HL-60 (cell line): Measurements from ENCODE around the gene ANO5.

Experiments used
- DNase-seq, 2 experiments: peaks; one replicate each; pipeline ENCODE4 v3.0.0-alpha.2; 2010 to 2020; ENCODE audit warnings: low read depth in 1 of 2, low spot score in 1 of 2
- H3K27ac ChIP-seq: fragments of 250-450 bp; sonication (Bioruptor Pico); replicated peaks from 2 replicates; pipeline ENCODE4 v1.5.1; 2020; ENCODE audit warnings: mild to moderate bottlenecking, moderate library complexity
- H3K27me3 ChIP-seq: fragments of 250-450 bp; sonication (Bioruptor Pico); 2 replicates; pipeline ENCODE4 v1.5.1; 2021; ENCODE audit warnings: mild to moderate bottlenecking, moderate library complexity; ENCODE audit not compliant: insufficient read depth, poor library complexity, severe bottlenecking
- H3K4me3 ChIP-seq: replicated peaks from 2 replicates; pipeline ENCODE4 v1.5.1; 2011; ENCODE audit warnings: mild to moderate bottlenecking, control low read depth, low read length; ENCODE audit not compliant: insufficient read depth
- GABPA ChIP-seq: IDR thresholded peaks from 2 replicates; pipeline ENCODE4 v1.6.1; 2012; ENCODE audit warnings: low read depth
- POLR2AphosphoS5 ChIP-seq: IDR thresholded peaks from 2 replicates; pipeline ENCODE4 v1.6.1; 2012; ENCODE audit warnings: low read depth
- SPI1 ChIP-seq: IDR thresholded peaks from 2 replicates; pipeline ENCODE4 v1.6.1; 2012; ENCODE audit warnings: low read depth, mild to moderate bottlenecking, borderline replicate concordance
- TF ChIP-seq, protein P1 (sequence below): IDR thresholded peaks from one replicate; pipeline ENCODE4 v1.5.1; 2011; ENCODE audit warnings: low read length, control low read depth, inconsistent platforms; ENCODE audit not compliant: insufficient read depth
- TF ChIP-seq, protein P2 (sequence below): IDR thresholded peaks from 2 replicates; pipeline ENCODE4 v1.6.1; 2012; ENCODE audit warnings: low read depth; ENCODE audit not compliant: insufficient replicate concordance

Gene ANO5

DNA sequence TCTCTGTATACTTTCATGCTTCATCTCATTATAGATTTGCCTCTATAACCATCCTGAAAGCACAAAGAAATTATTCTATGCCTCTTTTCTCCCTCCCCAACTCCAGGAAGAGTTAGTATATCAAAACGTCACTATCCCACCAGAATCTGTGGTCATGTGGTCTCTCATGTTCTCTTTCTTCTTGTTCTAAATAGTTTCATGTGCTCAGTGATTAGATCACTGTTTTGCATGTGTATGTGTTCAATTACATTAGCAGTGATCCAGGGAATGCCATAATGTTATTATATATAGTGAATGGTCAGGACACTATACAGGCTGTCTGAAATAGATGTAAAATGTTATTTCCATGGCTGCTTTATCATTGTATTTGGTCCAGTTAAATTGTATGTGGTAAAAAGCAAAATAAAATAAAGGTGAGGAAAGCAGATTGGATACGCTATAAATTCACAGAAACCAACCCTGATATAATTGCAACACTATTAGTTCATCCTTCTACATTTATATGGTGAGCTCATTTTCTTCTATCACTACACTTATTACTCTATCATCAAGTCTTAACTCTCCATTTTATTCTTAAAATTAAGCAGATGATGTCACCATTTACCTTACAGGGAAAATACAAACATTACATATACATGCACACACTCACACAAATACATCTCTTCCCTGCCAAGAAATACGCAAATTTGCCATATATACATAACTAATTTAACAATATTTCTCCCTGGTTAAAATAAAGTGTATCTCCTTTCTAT lies 26.9 kb upstream of the ANO5 start:
- DNase-seq = no peak
- Histone ChIP-seq H3K4me3 (no peak overlapping the region), H3K27ac (no peak overlapping the region), H3K27me3 (no peaks in the 10 kb centered on the region)
- TF ChIP-seq POLR2AphosphoS5 = no peak
- TF ChIP-seq, protein P1, sequence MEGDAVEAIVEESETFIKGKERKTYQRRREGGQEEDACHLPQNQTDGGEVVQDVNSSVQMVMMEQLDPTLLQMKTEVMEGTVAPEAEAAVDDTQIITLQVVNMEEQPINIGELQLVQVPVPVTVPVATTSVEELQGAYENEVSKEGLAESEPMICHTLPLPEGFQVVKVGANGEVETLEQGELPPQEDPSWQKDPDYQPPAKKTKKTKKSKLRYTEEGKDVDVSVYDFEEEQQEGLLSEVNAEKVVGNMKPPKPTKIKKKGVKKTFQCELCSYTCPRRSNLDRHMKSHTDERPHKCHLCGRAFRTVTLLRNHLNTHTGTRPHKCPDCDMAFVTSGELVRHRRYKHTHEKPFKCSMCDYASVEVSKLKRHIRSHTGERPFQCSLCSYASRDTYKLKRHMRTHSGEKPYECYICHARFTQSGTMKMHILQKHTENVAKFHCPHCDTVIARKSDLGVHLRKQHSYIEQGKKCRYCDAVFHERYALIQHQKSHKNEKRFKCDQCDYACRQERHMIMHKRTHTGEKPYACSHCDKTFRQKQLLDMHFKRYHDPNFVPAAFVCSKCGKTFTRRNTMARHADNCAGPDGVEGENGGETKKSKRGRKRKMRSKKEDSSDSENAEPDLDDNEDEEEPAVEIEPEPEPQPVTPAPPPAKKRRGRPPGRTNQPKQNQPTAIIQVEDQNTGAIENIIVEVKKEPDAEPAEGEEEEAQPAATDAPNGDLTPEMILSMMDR = no peak
- no peak for TF ChIP-seq GABPA
- no peak for TF ChIP-seq SPI1
- TF ChIP-seq, protein P2, sequence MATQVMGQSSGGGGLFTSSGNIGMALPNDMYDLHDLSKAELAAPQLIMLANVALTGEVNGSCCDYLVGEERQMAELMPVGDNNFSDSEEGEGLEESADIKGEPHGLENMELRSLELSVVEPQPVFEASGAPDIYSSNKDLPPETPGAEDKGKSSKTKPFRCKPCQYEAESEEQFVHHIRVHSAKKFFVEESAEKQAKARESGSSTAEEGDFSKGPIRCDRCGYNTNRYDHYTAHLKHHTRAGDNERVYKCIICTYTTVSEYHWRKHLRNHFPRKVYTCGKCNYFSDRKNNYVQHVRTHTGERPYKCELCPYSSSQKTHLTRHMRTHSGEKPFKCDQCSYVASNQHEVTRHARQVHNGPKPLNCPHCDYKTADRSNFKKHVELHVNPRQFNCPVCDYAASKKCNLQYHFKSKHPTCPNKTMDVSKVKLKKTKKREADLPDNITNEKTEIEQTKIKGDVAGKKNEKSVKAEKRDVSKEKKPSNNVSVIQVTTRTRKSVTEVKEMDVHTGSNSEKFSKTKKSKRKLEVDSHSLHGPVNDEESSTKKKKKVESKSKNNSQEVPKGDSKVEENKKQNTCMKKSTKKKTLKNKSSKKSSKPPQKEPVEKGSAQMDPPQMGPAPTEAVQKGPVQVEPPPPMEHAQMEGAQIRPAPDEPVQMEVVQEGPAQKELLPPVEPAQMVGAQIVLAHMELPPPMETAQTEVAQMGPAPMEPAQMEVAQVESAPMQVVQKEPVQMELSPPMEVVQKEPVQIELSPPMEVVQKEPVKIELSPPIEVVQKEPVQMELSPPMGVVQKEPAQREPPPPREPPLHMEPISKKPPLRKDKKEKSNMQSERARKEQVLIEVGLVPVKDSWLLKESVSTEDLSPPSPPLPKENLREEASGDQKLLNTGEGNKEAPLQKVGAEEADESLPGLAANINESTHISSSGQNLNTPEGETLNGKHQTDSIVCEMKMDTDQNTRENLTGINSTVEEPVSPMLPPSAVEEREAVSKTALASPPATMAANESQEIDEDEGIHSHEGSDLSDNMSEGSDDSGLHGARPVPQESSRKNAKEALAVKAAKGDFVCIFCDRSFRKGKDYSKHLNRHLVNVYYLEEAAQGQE = no peak

DNA sequence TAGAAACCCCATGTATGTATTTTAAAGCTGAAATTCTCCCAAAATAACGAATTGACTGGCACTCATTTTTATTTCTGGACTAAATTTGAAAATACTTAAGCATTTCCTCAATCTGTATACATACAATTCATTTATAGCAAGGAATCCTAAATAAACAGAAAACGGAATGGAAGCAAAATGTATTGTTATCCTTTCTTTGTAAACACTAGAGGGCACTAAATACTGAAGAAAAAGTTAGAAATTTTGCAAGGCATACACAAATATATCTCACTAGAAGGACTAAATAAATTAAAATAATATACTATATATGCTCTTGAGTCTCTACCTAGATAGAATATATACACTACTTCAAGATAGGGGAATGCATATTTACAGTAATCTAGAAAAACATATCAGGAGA lies 23.1 kb upstream of the ANO5 start:
- Histone ChIP-seq H3K27me3 (no peaks in the 10 kb centered on the region), H3K27ac (no peak overlapping the region), H3K4me3 (no peak overlapping the region)
- no peak for DNase-seq
- TF ChIP-seq, protein P1 = peak; percentile 13
- TF ChIP-seq, protein P2 = no peak

DNA sequence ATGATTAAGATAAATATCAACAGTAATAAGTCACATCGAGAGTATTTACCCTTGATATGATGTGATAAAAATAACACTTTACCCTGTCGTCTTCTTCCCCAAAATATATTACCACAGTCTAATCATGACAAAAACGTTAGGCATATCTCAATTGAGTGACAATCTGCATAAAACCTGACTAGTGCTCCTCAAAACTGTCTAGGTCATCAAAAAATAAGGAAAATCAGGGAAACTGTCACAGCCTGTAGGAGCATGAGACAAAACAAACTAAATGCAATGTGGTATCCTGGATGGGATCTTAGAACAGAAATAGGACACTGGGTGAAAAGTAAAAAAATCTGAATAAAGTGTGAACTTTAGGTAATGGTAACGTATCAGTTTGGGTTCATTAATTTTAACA lies 19.4 kb upstream of the ANO5 start:
- Histone ChIP-seq H3K4me3 (no peak overlapping the region), H3K27ac (no peak overlapping the region), H3K27me3 (no peaks in the 10 kb centered on the region)
- DNase-seq = no peak
- TF ChIP-seq, protein P2 = no peak
- TF ChIP-seq GABPA (no peak), POLR2AphosphoS5 (no peak), SPI1 (no peak)
- TF ChIP-seq, protein P1 = no peak
